HEK293 (cell line): ENCODE data around the gene BRSK1.

Experiments used
- CTCF ChIA-PET: fragments of 350-600 bp; formaldehyde crosslinking; extraction: SDS; loops from one replicate; lab custom pipeline; 2021; ENCODE audit warnings: antibody characterized with exemption; lab: Yijun Ruan, JAX
- POLR2A ChIA-PET: fragments of 300-600 bp; formaldehyde crosslinking; extraction: SDS; loops from one replicate; lab custom pipeline; 2020; ENCODE audit warnings: antibody characterized with exemption, inconsistent platforms; lab: Yijun Ruan, JAX
- H3K27ac ChIP-seq: fragments of 200-500 bp; sonication (Bioruptor generic); 2 replicates; pipeline ENCODE4 v1.5.1; 2014; ENCODE audit warnings: low read depth, low read length, control low read depth, inconsistent platforms; ENCODE audit errors: extremely low read depth
- H3K36me3 ChIP-seq, 2 experiments: fragments of 200-500 bp in 1 of 2; sonication (Bioruptor generic) in 1 of 2; 1 replicate in 1 of 2; 2 replicates in 1 of 2; pipeline ENCODE4 v1.5.1; 2014 to 2017; ENCODE audit warnings: inconsistent platforms in 2 of 2, low read length in 2 of 2; ENCODE audit not compliant: control insufficient read depth in 2 of 2, insufficient read depth in 1 of 2
- H3K4me1 ChIP-seq: fragments of 200-500 bp; sonication (Bioruptor generic); 2 replicates; pipeline ENCODE4 v1.5.1; 2014; ENCODE audit warnings: mild to moderate bottlenecking, low read length, inconsistent platforms; ENCODE audit not compliant: control insufficient read depth, insufficient read depth
- H3K4me3 ChIP-seq: 2 replicates; pipeline ENCODE4 v1.5.1; 2011; ENCODE audit warnings: low read depth, mild to moderate bottlenecking, control low read depth, low read length, moderate library complexity
- H3K9me3 ChIP-seq: fragments of 200-500 bp; sonication (Bioruptor generic); 2 replicates; pipeline ENCODE4 v1.5.1; 2014; ENCODE audit warnings: low read depth, low read length, inconsistent platforms; ENCODE audit not compliant: control insufficient read depth, insufficient read depth
- GLIS1 ChIP-seq: fragments of 450-650 bp; formaldehyde crosslinking; IDR thresholded peaks from 2 replicates; pipeline ENCODE4 v1.5.1; 2016; ENCODE audit warnings: missing biosample characterization, missing genetic modification characterization
- IKZF3 ChIP-seq: fragments of 450-650 bp; IDR thresholded peaks from 2 replicates; pipeline ENCODE4 v1.5.0; 2018; ENCODE audit warnings: missing biosample characterization, mild to moderate bottlenecking, missing genetic modification characterization, moderate library complexity
- KLF1 ChIP-seq: fragments of 450-650 bp; formaldehyde crosslinking; IDR thresholded peaks from 2 replicates; pipeline ENCODE4 v1.5.1; 2016; ENCODE audit warnings: missing biosample characterization, missing genetic modification characterization
- KLF16 ChIP-seq: fragments of 450-650 bp; formaldehyde crosslinking; IDR thresholded peaks from 2 replicates; pipeline ENCODE4 v1.5.1; 2017; ENCODE audit warnings: missing biosample characterization, missing genetic modification characterization
- KLF8 ChIP-seq: fragments of 450-650 bp; formaldehyde crosslinking; IDR thresholded peaks from 2 replicates; pipeline ENCODE4 v1.5.1; 2016; ENCODE audit warnings: missing biosample characterization, missing genetic modification characterization
- PATZ1 ChIP-seq: fragments of 450-650 bp; formaldehyde crosslinking; IDR thresholded peaks from 2 replicates; pipeline ENCODE4 v1.5.1; 2016; ENCODE audit warnings: missing biosample characterization, missing genetic modification characterization
- PRDM1 ChIP-seq: fragments of 450-650 bp; formaldehyde crosslinking; IDR thresholded peaks from 2 replicates; pipeline ENCODE4; 2016; ENCODE audit warnings: missing biosample characterization, missing genetic modification characterization
- SP2 ChIP-seq: fragments of 450-650 bp; formaldehyde crosslinking; IDR thresholded peaks from 2 replicates; pipeline ENCODE4 v1.5.1; 2016; ENCODE audit warnings: missing biosample characterization, missing genetic modification characterization
- ZBTB17 ChIP-seq: fragments of 450-650 bp; formaldehyde crosslinking; IDR thresholded peaks from 2 replicates; pipeline ENCODE4 v1.5.1; 2016; ENCODE audit warnings: missing biosample characterization, missing genetic modification characterization
- ZBTB21 ChIP-seq: fragments of 450-650 bp; formaldehyde crosslinking; IDR thresholded peaks from 2 replicates; pipeline ENCODE4 v1.5.1; 2017; ENCODE audit warnings: missing biosample characterization, missing genetic modification characterization
- ZBTB48 ChIP-seq: fragments of 450-650 bp; formaldehyde crosslinking; IDR thresholded peaks from 2 replicates; pipeline ENCODE4 v1.5.1; 2016; ENCODE audit warnings: missing biosample characterization, missing genetic modification characterization
- ZFP41 ChIP-seq: fragments of 450-650 bp; formaldehyde crosslinking; IDR thresholded peaks from 2 replicates; pipeline ENCODE4 v1.5.1; 2016; ENCODE audit warnings: missing biosample characterization, missing genetic modification characterization, borderline replicate concordance
- ZNF112 ChIP-seq: fragments of 450-650 bp; formaldehyde crosslinking; IDR thresholded peaks from 2 replicates; pipeline ENCODE4 v1.5.0; 2017; ENCODE audit warnings: missing biosample characterization, missing genetic modification characterization
- ZNF157 ChIP-seq: fragments of 450-650 bp; formaldehyde crosslinking; IDR thresholded peaks from 2 replicates; pipeline ENCODE4 v1.5.1; 2016; ENCODE audit warnings: missing biosample characterization, missing genetic modification characterization
- ZNF16 ChIP-seq: fragments of 450-650 bp; formaldehyde crosslinking; IDR thresholded peaks from 2 replicates; pipeline ENCODE4 v1.5.1; 2016; ENCODE audit warnings: low read depth, missing biosample characterization, missing genetic modification characterization
- ZNF274 ChIP-seq, 2 experiments: fragments of 200-500 bp in 1 of 2; fragments of 450-650 bp in 1 of 2; sonication (Bioruptor generic) in 1 of 2; formaldehyde crosslinking in 1 of 2; IDR thresholded peaks; 2 replicates each; pipeline versions ENCODE4 v1.5.1 to v1.6.1; 2014 to 2016; ENCODE audit warnings: borderline replicate concordance in 1 of 2, inconsistent platforms in 1 of 2, low read length in 1 of 2, missing biosample characterization in 1 of 2, missing genetic modification characterization in 1 of 2
- ZNF48 ChIP-seq: fragments of 450-650 bp; formaldehyde crosslinking; IDR thresholded peaks from 2 replicates; pipeline ENCODE4 v1.5.1; 2016; ENCODE audit warnings: missing biosample characterization, missing genetic modification characterization
- ZNF548 ChIP-seq: fragments of 450-650 bp; formaldehyde crosslinking; IDR thresholded peaks from 2 replicates; pipeline ENCODE4 v1.5.1; 2016; ENCODE audit warnings: missing biosample characterization, missing genetic modification characterization
- ZNF549 ChIP-seq: fragments of 450-650 bp; IDR thresholded peaks from 2 replicates; pipeline ENCODE4 v1.5.1; 2018; ENCODE audit warnings: missing biosample characterization, missing genetic modification characterization, mild to moderate bottlenecking, inconsistent platforms, moderate library complexity
- TF ChIP-seq, protein P1 (sequence below): fragments of 450-650 bp; formaldehyde crosslinking; IDR thresholded peaks from 2 replicates; pipeline ENCODE4 v1.5.1; 2016; ENCODE audit warnings: missing biosample characterization, missing genetic modification characterization
- TF ChIP-seq, protein P2 (sequence below): fragments of 450-650 bp; formaldehyde crosslinking; IDR thresholded peaks from 2 replicates; pipeline ENCODE4 v1.5.1; 2016; ENCODE audit warnings: missing biosample characterization, missing genetic modification characterization
- TF ChIP-seq, protein P3 (sequence below): fragments of 450-650 bp; formaldehyde crosslinking; IDR thresholded peaks from 2 replicates; pipeline ENCODE4 v1.5.1; 2016; ENCODE audit warnings: missing biosample characterization, missing genetic modification characterization

The BRSK1 gene

GRCh38 chr19:55336101-55336500 lies 52.3 kb downstream of the BRSK1 start:
- POLR2A ChIA-PET, result no interaction called here
- H3K27ac ChIP-seq, result no peak overlapping the region
- CTCF ChIA-PET, result interaction anchor here (1.9 kb wide), 1 partner anchor 34 kb away, joined by 11 read pairs; no protein-coding TSS in a partner anchor
- no peaks in the 10 kb centered on the region for H3K9me3 ChIP-seq
- no peaks in the 10 kb centered on the region; a peak in 1 of 3 replicates for H3K36me3 ChIP-seq
- H3K4me1 ChIP-seq, result peaks cover 12% of the 10 kb centered on the region
- no peak overlapping the region for H3K4me3 ChIP-seq
- TF ChIP-seq ZFP41 (tag by site-specific recombination), result no peak
- TF ChIP-seq ZNF274 (IDR thresholded peaks at IDR 0.05; ENCODE audit: low read length), result no peak
- no peak for TF ChIP-seq ZNF274 (tag by site-specific recombination; IDR thresholded peaks at IDR 0.05; ENCODE audit: borderline replicate concordance)
- no peak for TF ChIP-seq ZNF548
- TF ChIP-seq ZNF16 (tag by site-specific recombination), result no peak
- no peak for TF ChIP-seq ZNF157
- TF ChIP-seq, all 188 proteins: peak for 0

DNA sequence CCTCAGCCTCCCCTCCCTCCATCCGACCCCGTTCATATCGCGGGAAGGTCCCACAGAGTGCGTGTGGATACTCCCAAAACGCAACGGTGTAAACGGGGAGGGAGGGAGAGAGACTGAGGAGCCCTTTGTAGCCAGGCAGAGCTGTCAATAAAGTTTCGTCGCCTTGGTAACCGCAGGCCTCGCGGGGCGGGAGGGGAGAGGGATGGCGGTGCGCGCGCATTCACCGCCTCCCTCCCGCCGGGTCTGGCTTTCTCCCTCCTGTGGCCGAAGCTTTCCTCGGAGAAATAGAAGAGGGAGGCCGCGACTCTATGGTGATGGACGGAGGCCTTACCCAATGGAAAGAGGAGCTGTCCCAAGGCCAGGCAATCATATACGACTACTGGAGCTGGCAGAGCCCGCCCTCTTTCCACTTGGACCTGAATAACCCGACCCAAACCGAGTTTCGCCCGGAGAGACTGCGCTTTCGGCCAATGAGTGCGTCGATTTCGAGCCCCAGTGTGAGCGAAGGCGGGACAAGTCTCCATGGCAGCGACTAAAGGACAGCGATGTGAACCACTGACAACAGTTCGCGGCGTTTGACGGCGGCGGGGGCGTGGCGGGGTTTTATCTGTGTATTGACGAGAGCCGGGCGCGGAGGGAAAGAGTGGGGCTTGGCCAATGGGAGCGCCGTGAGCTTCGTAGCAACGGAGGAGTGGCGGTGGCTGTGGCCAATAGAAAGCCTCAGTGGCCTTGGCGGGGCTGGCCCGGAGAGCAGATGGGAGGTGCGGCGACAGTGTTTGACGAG lies 55.5 kb downstream of the BRSK1 start, which contains the start of gene KMT5C:
Gene KMT5C (plus strand): TSS at position 772 of the 784 bp plus-strand sequence. CDS start 2,061 bp downstream, outside the sequence.
- Histone ChIP-seq H3K36me3 (peaks cover 3 to 27% of the 10 kb centered on the region in 2 experiments), H3K9me3 (no peaks in the 10 kb centered on the region), H3K4me3 (peak within 1 kb of the TSS; percentile 88), H3K27ac (peak within 1 kb of the TSS; percentile 89), H3K4me1 (peaks cover 14% of the 10 kb centered on the region)
- ChIA-PET POLR2A (interaction anchor here (0.6 to 2.4 kb wide), 55 partner anchors 8 to 315 kb away, joined by 3 to 95 read pairs (median 4); partner anchors contain the start of genes BRSK1, FIZ1, GARIN5B and HSPBP1), CTCF (interaction anchor here (0.5 to 2.0 kb wide), 20 partner anchors 9 to 267 kb away, joined by 3 to 17 read pairs (median 4); partner anchors contain the start of gene ZNF865)
- TF ChIP-seq PATZ1 (tag by site-specific recombination), result peak; percentile 70
- TF ChIP-seq ZBTB21 (tag by site-specific recombination), result peak; percentile 69
- TF ChIP-seq, protein P1, sequence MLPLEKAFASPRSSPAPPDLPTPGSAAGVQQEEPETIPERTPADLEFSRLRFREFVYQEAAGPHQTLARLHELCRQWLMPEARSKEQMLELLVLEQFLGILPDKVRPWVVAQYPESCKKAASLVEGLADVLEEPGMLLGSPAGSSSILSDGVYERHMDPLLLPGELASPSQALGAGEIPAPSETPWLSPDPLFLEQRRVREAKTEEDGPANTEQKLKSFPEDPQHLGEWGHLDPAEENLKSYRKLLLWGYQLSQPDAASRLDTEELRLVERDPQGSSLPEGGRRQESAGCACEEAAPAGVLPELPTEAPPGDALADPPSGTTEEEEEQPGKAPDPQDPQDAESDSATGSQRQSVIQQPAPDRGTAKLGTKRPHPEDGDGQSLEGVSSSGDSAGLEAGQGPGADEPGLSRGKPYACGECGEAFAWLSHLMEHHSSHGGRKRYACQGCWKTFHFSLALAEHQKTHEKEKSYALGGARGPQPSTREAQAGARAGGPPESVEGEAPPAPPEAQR, result no peak
- peak; percentile 86 for TF ChIP-seq KLF16 (tag by site-specific recombination)
- peak; percentile 98 for TF ChIP-seq PRDM1 (tag by site-specific recombination)
- peak; percentile 51 for TF ChIP-seq GLIS1 (tag by site-specific recombination)
- TF ChIP-seq KLF8 (tag by site-specific recombination), result peak; percentile 82
- no peak for TF ChIP-seq ZNF549
- TF ChIP-seq ZBTB17 (tag by site-specific recombination), result peak; percentile 91
- peak; percentile 99 for TF ChIP-seq ZBTB48 (tag by site-specific recombination)
- TF ChIP-seq SP2 (tag by site-specific recombination), result peak; percentile 98
- TF ChIP-seq ZNF112 (tag by site-specific recombination), result no peak
- TF ChIP-seq KLF1 (tag by site-specific recombination), result peak; percentile 40
- TF ChIP-seq, protein P2, sequence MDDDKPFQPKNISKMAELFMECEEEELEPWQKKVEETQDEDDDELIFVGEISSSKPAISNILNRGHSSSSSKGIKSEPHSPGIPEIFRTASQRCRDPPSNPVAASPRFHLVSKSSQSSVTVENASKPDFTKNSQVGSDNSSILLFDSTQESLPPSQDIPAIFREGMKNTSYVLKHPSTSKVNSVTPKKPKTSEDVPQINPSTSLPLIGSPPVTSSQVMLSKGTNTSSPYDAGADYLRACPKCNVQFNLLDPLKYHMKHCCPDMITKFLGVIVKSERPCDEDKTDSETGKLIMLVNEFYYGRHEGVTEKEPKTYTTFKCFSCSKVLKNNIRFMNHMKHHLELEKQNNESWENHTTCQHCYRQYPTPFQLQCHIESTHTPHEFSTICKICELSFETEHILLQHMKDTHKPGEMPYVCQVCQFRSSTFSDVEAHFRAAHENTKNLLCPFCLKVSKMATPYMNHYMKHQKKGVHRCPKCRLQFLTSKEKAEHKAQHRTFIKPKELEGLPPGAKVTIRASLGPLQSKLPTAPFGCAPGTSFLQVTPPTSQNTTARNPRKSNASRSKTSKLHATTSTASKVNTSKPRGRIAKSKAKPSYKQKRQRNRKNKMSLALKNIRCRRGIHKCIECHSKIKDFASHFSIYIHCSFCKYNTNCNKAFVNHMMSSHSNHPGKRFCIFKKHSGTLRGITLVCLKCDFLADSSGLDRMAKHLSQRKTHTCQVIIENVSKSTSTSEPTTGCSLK, result no peak
- TF ChIP-seq, protein P3, sequence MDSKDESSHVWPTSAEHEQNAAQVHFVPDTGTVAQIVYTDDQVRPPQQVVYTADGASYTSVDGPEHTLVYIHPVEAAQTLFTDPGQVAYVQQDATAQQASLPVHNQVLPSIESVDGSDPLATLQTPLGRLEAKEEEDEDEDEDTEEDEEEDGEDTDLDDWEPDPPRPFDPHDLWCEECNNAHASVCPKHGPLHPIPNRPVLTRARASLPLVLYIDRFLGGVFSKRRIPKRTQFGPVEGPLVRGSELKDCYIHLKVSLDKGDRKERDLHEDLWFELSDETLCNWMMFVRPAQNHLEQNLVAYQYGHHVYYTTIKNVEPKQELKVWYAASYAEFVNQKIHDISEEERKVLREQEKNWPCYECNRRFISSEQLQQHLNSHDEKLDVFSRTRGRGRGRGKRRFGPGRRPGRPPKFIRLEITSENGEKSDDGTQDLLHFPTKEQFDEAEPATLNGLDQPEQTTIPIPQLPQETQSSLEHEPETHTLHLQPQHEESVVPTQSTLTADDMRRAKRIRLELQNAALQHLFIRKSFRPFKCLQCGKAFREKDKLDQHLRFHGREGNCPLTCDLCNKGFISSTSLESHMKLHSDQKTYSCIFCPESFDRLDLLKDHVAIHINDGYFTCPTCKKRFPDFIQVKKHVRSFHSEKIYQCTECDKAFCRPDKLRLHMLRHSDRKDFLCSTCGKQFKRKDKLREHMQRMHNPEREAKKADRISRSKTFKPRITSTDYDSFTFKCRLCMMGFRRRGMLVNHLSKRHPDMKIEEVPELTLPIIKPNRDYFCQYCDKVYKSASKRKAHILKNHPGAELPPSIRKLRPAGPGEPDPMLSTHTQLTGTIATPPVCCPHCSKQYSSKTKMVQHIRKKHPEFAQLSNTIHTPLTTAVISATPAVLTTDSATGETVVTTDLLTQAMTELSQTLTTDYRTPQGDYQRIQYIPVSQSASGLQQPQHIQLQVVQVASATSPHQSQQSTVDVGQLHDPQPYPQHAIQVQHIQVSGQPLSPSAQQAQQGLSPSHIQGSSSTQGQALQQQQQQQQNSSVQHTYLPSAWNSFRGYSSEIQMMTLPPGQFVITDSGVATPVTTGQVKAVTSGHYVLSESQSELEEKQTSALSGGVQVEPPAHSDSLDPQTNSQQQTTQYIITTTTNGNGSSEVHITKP (tag by site-specific recombination), result peak; percentile 71; the same call in 1 of the 2 replicates
- TF ChIP-seq IKZF3 (tag by site-specific recombination), result peak; percentile 92
- no peak for TF ChIP-seq ZNF48 (tag by site-specific recombination)
